ENCODE measurements around the gene BMERB1.

- TF ChIP-seq HDAC2 (IDR thresholded peaks at IDR 0.05) (no peak), CHD1 (IDR thresholded peaks at IDR 0.05; ENCODE audit: low read length) (no peak), NUFIP1 (IDR thresholded peaks at IDR 0.05; ENCODE audit: partially characterized antibody) (no peak), HIVEP1 (CRISPR knock-in tag; IDR thresholded peaks at IDR 0.05) (no peak), SPI1 (IDR thresholded peaks at IDR 0.05; ENCODE audit: borderline replicate concordance, low read depth, low read length) (no peak), MAZ (CRISPR knock-in tag; conservative IDR thresholded peaks at IDR 0.05 in 1 of 2, IDR thresholded peaks at IDR 0.05 in 1 of 2) (no peak), ELF4 (CRISPR knock-in tag; IDR thresholded peaks at IDR 0.05) (no peak)
Measured at GRCh38 chr16:15547768-15548096, 113.3 kb downstream of the BMERB1 start.

All from K562 (cell line).